Measurements from ENCODE around the gene SLC39A9. TPM values are rescaled to one million over a fixed set of nuclear protein-coding genes. Genes with fewer than 3 reads are reported as not detected.
A peak's percentile ranks its signal among the peaks of the same experiment; 100 is the strongest.

Gene SLC39A9
- total RNA-seq, 1 experiment from 2014 or later, result 53.1 TPM

- no peaks in the 10 kb centered on the region for H3K36me3 ChIP-seq (replicated peaks; ENCODE audit: control insufficient read depth, insufficient read depth, low read length)
- H3K4me3 ChIP-seq (ENCODE audit: insufficient read depth, low read depth, low read length), result no peak overlapping the region
- H3K27me3 ChIP-seq (ENCODE audit: control insufficient read depth, insufficient read depth, low read length), result peaks cover 5% of the 10 kb centered on the region
- DNase-seq, result peak; percentile 64
Observed at GRCh38 chr14:69500736-69501135, 102.2 kb downstream of the SLC39A9 start.

GRCh38 chr14:69501423-69501838, 102.9 kb downstream of the SLC39A9 start:
- DNase-seq, result peak; percentile 35
- no peak overlapping the region for H3K4me3 ChIP-seq (ENCODE audit: insufficient read depth, low read depth, low read length)
- no peaks in the 10 kb centered on the region for H3K36me3 ChIP-seq (replicated peaks; ENCODE audit: control insufficient read depth, insufficient read depth, low read length)
- peaks cover 5% of the 10 kb centered on the region for H3K27me3 ChIP-seq (ENCODE audit: control insufficient read depth, insufficient read depth, low read length)

- DNase-seq, result no peak
- Histone ChIP-seq H3K36me3 (replicated peaks; ENCODE audit: control insufficient read depth, insufficient read depth, low read length) (no peaks in the 10 kb centered on the region), H3K4me3 (ENCODE audit: insufficient read depth, low read depth, low read length) (no peak overlapping the region), H3K27me3 (ENCODE audit: control insufficient read depth, insufficient read depth, low read length) (peaks cover 5% of the 10 kb centered on the region)
Observed at GRCh38 chr14:69504775-69505174, 106.3 kb downstream of the SLC39A9 start.

- H3K27me3 ChIP-seq (ENCODE audit: control insufficient read depth, insufficient read depth, low read length), result peaks cover 5% of the 10 kb centered on the region
- no peaks in the 10 kb centered on the region for H3K36me3 ChIP-seq (replicated peaks; ENCODE audit: control insufficient read depth, insufficient read depth, low read length)
- no peak overlapping the region for H3K4me3 ChIP-seq (ENCODE audit: insufficient read depth, low read depth, low read length)
- DNase-seq, result peak; percentile 9
Observed at GRCh38 chr14:69505338-69506240, 107.1 kb downstream of the SLC39A9 start.

DNA sequence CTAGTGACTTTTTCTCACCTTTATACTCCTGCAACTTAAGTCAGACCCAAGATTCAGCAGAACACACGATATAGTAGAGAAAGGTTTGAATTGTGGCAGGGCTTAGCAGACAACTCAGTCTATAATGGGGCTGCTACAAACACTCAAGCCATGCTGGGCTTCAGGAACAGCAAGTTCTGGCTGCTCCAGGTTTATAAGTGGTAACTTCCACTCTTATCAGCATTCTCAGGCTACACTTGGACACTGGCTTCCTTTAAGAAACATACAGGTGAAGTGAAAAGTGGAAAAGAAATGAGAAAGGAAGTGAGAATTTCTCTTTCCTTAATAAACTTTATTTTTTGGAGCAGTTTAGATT, 107.7 kb downstream of the SLC39A9 start:
- Histone ChIP-seq H3K4me3 (ENCODE audit: insufficient read depth, low read depth, low read length) (no peak overlapping the region), H3K36me3 (replicated peaks; ENCODE audit: control insufficient read depth, insufficient read depth, low read length) (no peaks in the 10 kb centered on the region), H3K27me3 (ENCODE audit: control insufficient read depth, insufficient read depth, low read length) (peaks cover 5% of the 10 kb centered on the region)
- peak; percentile 0 for DNase-seq

Other genes with a start within 250 kb of the SLC39A9 start
- 29.6 and 31.9 TPM in 2 replicates for gene DCAF5, start 245.6 kb upstream of the SLC39A9 start, total RNA-seq (2014; rRNA removed; shearing (Covaris generic))
- 23.2 and 27.6 TPM in 2 replicates for gene EXD2, start 207.2 kb upstream of the SLC39A9 start, total RNA-seq (2014; rRNA removed; shearing (Covaris generic))
- gene GALNT16, start 138.5 kb upstream of the SLC39A9 start, total RNA-seq (2014; rRNA removed; shearing (Covaris generic)), result 1.2 and 2.0 TPM in 2 replicates
- gene ERH, start 393 bp upstream of the SLC39A9 start, total RNA-seq (2014; rRNA removed; shearing (Covaris generic)), result 207 and 394 TPM in 2 replicates
- gene PLEKHD1, start 86.0 kb downstream of the SLC39A9 start, total RNA-seq (2014; rRNA removed; shearing (Covaris generic)), result 0.10 and 0.37 TPM in 2 replicates
- 0.04 and 0.17 TPM in 2 replicates for gene CCDC177, start 176.2 kb downstream of the SLC39A9 start, total RNA-seq (2014; rRNA removed; shearing (Covaris generic))
- gene SUSD6, start 212.9 kb downstream of the SLC39A9 start, total RNA-seq (2014; rRNA removed; shearing (Covaris generic)), result 0.70 and 1.1 TPM in 2 replicates